ENCODE measurements around the gene DACT3.

The DACT3 gene

GRCh38 chr19:46668662-46669061 is 7.7 kb upstream of the DACT3 start:
- DNase-seq (ENCODE audit: low read depth), result no peak

- DNase-seq (ENCODE audit: low read depth), result no peak
These were observed 4.1 kb upstream of the DACT3 start for GRCh38 chr19:46665072-46665471.

- peak; percentile 47 for DNase-seq (ENCODE audit: low read depth)
These were observed 982 bp upstream of the DACT3 start for GRCh38 chr19:46661735-46662592.

DNA sequence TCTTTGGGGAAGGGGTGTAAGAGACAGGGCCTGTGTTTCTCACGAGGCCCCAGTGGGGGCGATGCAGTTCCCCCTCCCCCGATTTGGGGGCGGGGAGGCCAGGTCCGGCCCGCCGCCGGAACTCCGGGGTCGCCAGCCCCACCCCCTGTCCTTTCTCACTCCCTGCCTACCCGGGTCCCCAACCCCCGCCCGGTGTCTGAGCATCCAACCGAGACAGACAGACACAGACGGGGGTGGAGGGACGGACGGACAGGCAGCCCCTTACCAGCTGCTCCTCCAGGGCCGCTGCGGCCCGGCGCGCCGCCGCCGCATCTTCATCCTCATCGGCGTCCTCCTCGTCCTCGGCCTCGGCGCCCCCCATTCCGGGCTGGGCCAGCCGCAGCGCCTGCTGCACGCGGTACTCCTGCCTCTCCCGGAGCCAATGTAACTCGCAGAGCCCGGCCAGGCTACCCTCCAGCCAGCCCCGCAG is 397 bp downstream of the DACT3 start:
- no peak for DNase-seq (ENCODE audit: low read depth)

- DNase-seq (ENCODE audit: low read depth), result no peak
These were observed 919 bp downstream of the DACT3 start for GRCh38 chr19:46660008-46660517.

DNA sequence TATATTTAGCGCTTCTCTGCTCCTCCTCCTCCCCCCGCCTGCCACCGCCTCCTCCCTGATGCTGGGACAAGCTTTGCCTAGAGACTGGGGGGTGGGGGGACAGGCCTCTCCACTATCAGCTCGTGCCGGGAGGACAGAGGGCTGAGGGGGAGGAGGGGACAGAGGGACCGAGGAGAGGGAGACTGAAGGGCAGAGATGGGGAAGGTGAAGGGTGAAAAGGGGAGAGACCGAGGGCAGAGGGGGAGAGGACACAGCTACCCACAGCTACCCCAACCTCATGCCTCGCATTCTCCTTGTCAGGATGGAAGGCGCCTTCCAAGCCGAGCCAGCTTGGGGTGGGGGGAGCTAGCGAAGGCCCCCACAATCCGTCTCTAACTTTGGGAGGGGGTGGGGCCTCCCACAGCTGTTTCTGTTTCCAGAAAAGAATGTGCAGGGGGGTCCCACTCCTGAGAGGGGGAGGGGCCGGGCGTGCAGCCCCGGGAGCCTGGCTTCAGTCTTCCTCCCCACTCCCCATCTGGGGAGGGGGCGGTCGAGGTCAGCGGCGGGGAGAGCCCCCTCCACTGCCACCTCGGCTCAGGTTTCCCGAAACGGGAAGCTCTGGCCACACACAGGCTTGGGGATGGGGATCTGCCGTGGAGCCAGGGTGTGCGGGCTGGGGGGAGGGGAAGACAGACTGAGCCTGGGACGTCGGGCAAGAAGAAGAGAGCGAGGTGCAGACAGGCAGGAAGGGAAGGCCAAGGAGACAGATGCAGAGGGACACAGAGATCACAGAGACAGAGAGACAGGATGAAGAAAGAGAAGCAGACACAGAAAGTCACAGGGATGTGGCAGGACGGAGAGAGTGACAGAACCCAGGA is 1.6 kb downstream of the DACT3 start:
- DNase-seq (ENCODE audit: low read depth), result no peak

DNA sequence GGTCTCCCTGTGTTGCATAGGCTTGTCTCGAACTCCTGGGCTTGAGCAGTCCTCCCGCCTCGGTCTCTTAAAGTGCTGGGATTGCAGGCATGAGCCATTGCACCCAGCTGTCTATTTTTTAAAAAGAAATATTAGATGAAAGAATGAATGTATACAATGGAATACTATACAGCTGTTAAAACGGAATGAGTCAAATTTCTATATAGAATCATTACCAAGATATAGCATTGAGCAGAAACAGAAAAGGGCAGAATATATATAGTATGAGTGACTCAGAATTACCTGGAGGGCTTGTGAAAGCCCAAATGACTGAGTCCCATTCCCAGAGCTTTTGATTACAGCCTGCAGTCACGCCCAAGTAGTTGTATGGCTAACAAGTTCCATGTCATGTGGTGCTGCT is 4.4 kb downstream of the DACT3 start:
- DNase-seq (ENCODE audit: low read depth), result no peak

GRCh38 chr19:46654621-46655152 is 6.3 kb downstream of the DACT3 start:
- DNase-seq (ENCODE audit: low read depth), result no peak

GRCh38 chr19:46650445-46650844 is 10.5 kb downstream of the DACT3 start:
- no peak for DNase-seq (ENCODE audit: low read depth)

- DNase-seq (ENCODE audit: low read depth), result no peak
These were observed 11.7 kb downstream of the DACT3 start for GRCh38 chr19:46648961-46649960.

DNA sequence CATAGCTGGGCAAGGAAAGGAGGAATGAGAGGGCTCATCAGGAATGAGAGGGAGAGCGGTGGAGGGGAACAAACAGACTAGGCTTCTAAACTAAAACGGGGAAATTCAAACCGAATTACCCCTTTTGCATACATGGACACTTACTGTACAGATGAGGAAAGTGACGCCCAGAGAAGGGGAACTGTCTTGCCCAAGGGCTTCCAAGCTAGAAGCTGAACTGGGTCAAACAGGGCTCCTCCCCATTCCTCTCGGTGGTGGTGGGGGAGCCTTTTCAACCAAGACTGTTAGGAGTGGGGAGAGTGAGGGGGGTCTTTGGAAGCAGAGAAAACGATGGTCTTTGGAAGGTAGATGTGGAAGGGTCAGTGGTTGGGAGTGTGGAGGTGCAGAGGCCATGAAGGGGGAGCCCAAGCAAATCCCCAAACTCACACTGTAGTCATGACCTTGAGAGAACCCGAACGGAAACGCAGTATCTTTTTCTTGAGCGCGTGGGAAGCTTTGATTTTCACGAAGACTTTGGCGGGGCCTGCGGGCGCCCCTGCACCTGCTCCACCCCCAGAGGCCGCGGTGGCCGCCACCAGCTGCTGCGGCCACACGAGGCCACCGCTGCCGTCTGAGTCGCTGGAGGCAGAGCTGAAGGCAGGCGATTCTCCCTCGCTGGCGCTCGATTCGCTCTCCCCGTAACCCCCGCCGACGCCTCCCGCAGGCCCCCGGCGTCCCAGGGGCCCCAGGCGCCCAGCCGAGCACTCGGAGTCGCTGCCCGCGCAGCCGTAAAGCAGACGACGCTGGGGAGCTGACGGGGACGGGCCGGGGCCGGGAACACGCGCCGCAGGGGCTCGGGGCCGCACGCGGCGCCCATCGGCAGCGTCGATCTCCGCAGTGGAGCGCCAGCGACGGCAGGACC is 12.7 kb downstream of the DACT3 start:
- DNase-seq (ENCODE audit: low read depth), result no peak

DNA sequence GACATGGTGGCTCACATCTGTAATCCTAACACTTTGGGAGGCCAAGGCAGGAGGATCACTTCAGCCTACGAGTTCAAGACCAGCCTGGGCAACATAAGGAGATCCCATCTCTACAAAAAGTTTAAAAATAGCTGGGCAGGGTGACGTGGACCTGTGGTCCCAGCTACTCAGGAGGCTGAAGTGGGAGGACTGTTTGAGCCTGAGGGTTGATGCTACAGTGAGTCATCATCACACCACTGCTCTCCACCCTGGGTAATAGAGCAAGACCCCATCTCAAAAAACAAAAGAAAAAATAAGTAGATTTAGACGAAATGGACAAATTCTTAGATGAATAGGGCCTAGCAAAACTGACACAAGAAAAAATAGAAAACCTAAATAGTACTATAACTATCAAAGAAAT is 14.6 kb downstream of the DACT3 start:
- DNase-seq (ENCODE audit: low read depth), result no peak

DNA sequence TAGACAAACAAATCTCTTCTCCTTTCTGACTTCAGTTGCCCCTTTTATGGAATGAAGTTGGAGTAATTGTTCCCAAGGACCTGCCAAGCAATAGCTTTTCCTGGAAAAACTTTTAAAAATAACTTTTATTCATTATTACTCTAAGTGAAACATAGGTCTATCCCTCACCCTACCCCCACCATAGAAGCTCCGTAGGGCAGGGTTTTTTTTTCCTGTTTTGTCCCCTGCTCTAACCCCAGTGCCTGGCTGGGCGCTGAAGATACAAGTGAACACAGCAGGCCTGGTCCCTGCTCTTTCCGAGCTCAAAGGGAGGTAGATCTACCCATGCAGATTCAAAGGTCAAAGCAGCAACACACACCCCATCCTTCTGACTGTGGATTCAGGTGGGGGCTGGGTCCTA is 16.3 kb downstream of the DACT3 start:
- DNase-seq (ENCODE audit: low read depth), result no peak

DNA sequence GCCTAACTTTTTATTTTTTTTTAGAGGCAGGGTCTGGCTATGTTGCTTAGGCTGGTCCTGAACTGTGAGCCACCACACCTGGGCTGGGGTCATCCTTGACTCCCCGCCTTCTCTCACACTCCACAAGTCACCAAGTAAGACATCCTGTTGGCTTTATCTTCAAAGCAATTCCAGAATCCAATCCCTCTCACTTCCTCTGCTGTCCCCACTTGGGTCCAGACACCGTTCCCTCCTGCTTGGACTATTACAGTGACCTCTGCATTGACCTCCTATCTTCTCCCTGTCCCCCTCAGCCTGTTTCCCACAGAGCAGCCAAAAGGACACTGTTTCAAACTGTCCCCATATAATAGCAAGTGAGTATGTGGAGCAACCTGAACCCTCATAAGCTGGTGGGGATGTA is 20.3 kb downstream of the DACT3 start:
- DNase-seq (ENCODE audit: low read depth), result no peak

DNA sequence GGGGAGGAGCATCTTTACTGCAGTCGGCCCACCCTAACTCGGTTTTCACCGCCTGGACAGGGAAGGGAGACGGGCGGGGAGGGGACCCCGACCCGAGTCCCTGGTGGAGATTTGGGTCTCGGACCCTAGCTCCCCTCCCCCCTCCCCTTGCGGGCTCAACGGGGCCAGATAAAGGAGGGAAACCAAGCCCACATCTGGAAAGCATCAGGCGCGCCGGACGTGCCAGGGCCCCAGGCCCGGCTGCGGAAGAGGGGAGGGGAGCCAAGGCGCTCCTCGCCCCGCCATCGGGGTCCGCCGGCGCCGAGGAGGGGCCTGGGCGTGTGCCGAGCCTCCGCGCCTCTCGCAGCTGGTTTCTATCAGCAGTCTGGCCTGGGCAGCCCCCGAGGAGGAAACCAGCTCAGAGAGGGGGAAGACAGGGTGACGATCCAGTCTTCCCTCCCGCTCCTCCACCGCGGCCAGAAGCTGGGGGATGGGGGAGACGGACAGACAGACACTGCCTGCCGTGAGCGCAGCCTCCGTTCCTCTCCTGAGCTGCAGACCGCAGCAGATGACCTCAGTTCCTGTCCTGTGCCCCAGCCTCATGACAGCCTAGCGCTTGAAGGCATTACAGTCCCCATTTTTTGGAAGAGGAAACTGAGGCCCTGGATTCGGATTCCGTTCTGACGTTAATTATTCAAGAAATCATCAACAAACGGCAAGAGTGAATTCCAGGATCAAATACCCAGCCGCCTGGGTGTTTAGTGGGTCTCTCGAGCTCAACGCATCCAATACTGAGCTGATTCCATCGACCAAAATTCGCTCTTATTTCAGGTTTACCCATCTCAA is 21.4 kb downstream of the DACT3 start:
- DNase-seq (ENCODE audit: low read depth), result no peak

GRCh38 chr19:46637224-46637623 is 23.8 kb downstream of the DACT3 start:
- no peak for DNase-seq (ENCODE audit: low read depth)

GRCh38 chr19:46635920-46636761 is 24.8 kb downstream of the DACT3 start, which contains the start of gene GNG8:
Gene GNG8, minus strand, starts transcription at chr19:46636202. Its CDS starts 1,520 bp downstream, at chr19:46634682.
- DNase-seq (ENCODE audit: low read depth), result no peak

DNA sequence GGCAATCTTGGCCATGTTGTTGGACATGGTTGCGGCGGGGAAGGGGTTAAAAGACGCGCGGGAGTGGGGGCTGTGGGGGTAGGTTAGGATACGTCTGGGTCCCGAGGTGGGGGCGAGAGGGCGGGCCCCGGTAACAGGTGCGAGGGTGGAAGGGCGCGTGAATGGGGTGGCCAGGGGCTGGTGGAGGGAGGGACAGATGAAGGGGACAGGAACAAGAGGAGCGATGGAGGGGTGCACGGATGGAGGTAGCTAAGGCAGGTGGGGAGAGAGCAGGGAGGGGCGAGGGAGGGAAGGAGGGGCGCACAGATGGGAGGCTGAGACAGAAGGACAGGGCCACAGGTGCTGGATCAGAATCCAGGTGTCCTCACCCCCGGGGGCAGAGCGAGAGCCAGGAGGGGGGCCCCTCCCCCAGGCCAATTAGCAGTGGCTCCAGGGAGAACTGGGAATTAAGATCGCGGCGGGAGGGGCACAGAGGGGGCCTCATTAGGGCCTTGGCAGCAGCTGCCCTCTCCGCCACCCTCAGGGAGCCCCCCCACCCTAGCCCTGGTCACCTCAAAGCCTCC is 26.2 kb downstream of the DACT3 start:
- no peak for DNase-seq (ENCODE audit: low read depth)

Data from activated gamma-delta T cell treated with anti-CD3 and anti-CD28 coated beads, Interleukin-2, amount 50 U/mL, for 16 hours (primary cell).